ENCODE measurements around the gene AARS2.

DNA sequence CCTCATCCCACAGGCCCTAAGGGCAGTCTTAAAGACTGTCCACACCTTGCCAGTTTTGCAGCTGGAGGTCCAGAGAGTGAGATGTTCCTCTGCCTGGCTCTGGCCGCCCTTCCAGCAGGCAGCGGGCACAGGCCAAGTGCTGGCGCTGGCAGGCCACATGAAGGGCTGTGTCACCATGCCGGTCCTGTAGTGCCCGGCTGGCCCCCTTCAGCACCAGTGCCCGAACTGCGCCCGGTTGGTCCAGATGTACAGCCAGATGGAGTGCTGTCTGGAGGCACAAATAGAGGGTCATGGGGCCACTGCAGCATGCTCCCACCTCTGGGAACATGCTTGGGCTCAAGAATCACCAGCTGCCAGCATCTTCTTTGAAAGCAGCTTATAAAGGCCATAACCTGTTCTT is 51.6 kb downstream of the AARS2 start:
- TF ChIP-seq, protein P1, sequence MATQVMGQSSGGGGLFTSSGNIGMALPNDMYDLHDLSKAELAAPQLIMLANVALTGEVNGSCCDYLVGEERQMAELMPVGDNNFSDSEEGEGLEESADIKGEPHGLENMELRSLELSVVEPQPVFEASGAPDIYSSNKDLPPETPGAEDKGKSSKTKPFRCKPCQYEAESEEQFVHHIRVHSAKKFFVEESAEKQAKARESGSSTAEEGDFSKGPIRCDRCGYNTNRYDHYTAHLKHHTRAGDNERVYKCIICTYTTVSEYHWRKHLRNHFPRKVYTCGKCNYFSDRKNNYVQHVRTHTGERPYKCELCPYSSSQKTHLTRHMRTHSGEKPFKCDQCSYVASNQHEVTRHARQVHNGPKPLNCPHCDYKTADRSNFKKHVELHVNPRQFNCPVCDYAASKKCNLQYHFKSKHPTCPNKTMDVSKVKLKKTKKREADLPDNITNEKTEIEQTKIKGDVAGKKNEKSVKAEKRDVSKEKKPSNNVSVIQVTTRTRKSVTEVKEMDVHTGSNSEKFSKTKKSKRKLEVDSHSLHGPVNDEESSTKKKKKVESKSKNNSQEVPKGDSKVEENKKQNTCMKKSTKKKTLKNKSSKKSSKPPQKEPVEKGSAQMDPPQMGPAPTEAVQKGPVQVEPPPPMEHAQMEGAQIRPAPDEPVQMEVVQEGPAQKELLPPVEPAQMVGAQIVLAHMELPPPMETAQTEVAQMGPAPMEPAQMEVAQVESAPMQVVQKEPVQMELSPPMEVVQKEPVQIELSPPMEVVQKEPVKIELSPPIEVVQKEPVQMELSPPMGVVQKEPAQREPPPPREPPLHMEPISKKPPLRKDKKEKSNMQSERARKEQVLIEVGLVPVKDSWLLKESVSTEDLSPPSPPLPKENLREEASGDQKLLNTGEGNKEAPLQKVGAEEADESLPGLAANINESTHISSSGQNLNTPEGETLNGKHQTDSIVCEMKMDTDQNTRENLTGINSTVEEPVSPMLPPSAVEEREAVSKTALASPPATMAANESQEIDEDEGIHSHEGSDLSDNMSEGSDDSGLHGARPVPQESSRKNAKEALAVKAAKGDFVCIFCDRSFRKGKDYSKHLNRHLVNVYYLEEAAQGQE (IDR thresholded peaks at IDR 0.05; ENCODE audit: insufficient read depth in 1 of 2, low read depth in 2 of 2, low read length in 2 of 2), result no peak
- TF ChIP-seq POLR2AphosphoS5 (IDR thresholded peaks at IDR 0.05; ENCODE audit: low read depth, low read length) (no peak), SIN3A (IDR thresholded peaks at IDR 0.05; ENCODE audit: borderline replicate concordance, insufficient read depth, low read length) (no peak), TAF1 (IDR thresholded peaks at IDR 0.05; ENCODE audit: borderline replicate concordance, insufficient read depth, low read length) (no peak)

Data from PFSK-1 (cell line).